ENCODE data around the gene MBOAT1. TPM values are rescaled to one million over a fixed set of nuclear protein-coding genes. Genes with fewer than 3 reads are reported as not detected.

MBOAT1 gene
- polyA plus RNA-seq, 3 donors, result 6.8 to 59.1 (median 8.1) TPM

- H3K36me3 ChIP-seq (replicated peaks in 1 of 2; ENCODE audit: control insufficient read depth in 1 of 2, insufficient read depth in 2 of 2, low read length in 2 of 2), result no peaks in the 10 kb centered on the region
- WGBS (ENCODE audit: insufficient coverage), result no CpG with 5 or more reads among the region's 5 CpGs
- Mint-ChIP-seq H3K4me3 (peak overlapping the region in 1 of 2 donors; percentile 57), H3K36me3 (no peaks in the 10 kb centered on the region), H3K27me3 (ENCODE audit: low read depth in 3 of 3) (peaks cover 0 to 2% (median 1%) of the 10 kb centered on the region in 3 donors), H3K9me3 (no peaks in the 10 kb centered on the region), H3K27ac (peak overlapping the region in 3 of 7 donors; percentile 2 to 62 (median 33)), H3K4me1 (peaks cover 25% of the 10 kb centered on the region)
- H3K4me3 ChIP-seq (replicated peaks in 1 of 3; ENCODE audit: low read depth in 2 of 3, low read length in 3 of 3), result no peak overlapping the region
- peaks cover 11 to 17% of the 10 kb centered on the region in 2 donors for H3K4me1 ChIP-seq (ENCODE audit: control insufficient read depth in 1 of 2, insufficient read depth in 2 of 2, low read length in 2 of 2)
- no peak overlapping the region for H3K4me2 ChIP-seq (replicated peaks; ENCODE audit: extremely low read depth, low read length, poor library complexity, severe bottlenecking)
- no peak for TF ChIP-seq CTCF (IDR thresholded peaks at IDR 0.05)
- no peak overlapping the region for H3K9ac ChIP-seq (ENCODE audit: insufficient read depth, low read length, poor library complexity, severe bottlenecking)
- no peak overlapping the region for H3K27ac ChIP-seq (ENCODE audit: low read depth in 1 of 2, low read length in 2 of 2)
- H3K27me3 ChIP-seq (ENCODE audit: control insufficient read depth in 2 of 2, insufficient read depth in 2 of 2, low read length in 2 of 2), result no peaks in the 10 kb centered on the region
- H2AFZ ChIP-seq (ENCODE audit: insufficient read depth, low read depth, low read length, poor library complexity, severe bottlenecking), result no peak overlapping the region
- intact Hi-C loops (cut with micrococcal nuclease), result loop anchor here in 1 of 2 donors (10.0 kb wide), 1 partner anchor 93 kb away; no protein-coding TSS in a partner anchor
- H4K20me1 ChIP-seq (ENCODE audit: insufficient read depth, low read length), result no peaks in the 10 kb centered on the region
- no peaks in the 10 kb centered on the region for H3K79me2 ChIP-seq (ENCODE audit: insufficient read depth, low read length)
- DNase-seq, result no peak
- H3K9me3 ChIP-seq (replicated peaks in 1 of 2; ENCODE audit: control insufficient read depth in 1 of 2, insufficient read depth in 1 of 2, low read length in 2 of 2), result no peaks in the 10 kb centered on the region
Measured at GRCh38 chr6:20217324-20217855, 5.1 kb upstream of the MBOAT1 start.

- Histone ChIP-seq H3K36me3 (replicated peaks in 1 of 2; ENCODE audit: control insufficient read depth in 1 of 2, insufficient read depth in 2 of 2, low read length in 2 of 2) (no peaks in the 10 kb centered on the region), H3K4me3 (replicated peaks in 1 of 3; ENCODE audit: low read depth in 2 of 3, low read length in 3 of 3) (no peak overlapping the region), H3K4me1 (ENCODE audit: control insufficient read depth in 1 of 2, insufficient read depth in 2 of 2, low read length in 2 of 2) (peaks cover 20 to 30% of the 10 kb centered on the region in 2 donors), H2AFZ (ENCODE audit: insufficient read depth, low read depth, low read length, poor library complexity, severe bottlenecking) (no peak overlapping the region), H4K20me1 (ENCODE audit: insufficient read depth, low read length) (no peaks in the 10 kb centered on the region), H3K4me2 (replicated peaks; ENCODE audit: extremely low read depth, low read length, poor library complexity, severe bottlenecking) (no peak overlapping the region), H3K9me3 (replicated peaks in 1 of 2; ENCODE audit: control insufficient read depth in 1 of 2, insufficient read depth in 1 of 2, low read length in 2 of 2) (no peaks in the 10 kb centered on the region), H3K9ac (ENCODE audit: insufficient read depth, low read length, poor library complexity, severe bottlenecking) (no peak overlapping the region), H3K79me2 (ENCODE audit: insufficient read depth, low read length) (peaks cover 19% of the 10 kb centered on the region), H3K27me3 (ENCODE audit: control insufficient read depth in 2 of 2, insufficient read depth in 2 of 2, low read length in 2 of 2) (no peaks in the 10 kb centered on the region), H3K27ac (ENCODE audit: low read depth in 1 of 2, low read length in 2 of 2) (no peak overlapping the region)
- Mint-ChIP-seq H3K9me3 (no peaks in the 10 kb centered on the region), H3K27ac (no peak overlapping the region), H3K4me1 (peaks cover 37% of the 10 kb centered on the region), H3K36me3 (no peaks in the 10 kb centered on the region), H3K27me3 (ENCODE audit: low read depth in 3 of 3) (peaks cover 0 to 1% (median 0%) of the 10 kb centered on the region in 3 donors), H3K4me3 (no peak overlapping the region)
- DNase-seq, result no peak
- intact Hi-C loops (cut with micrococcal nuclease), result loop anchor here in 1 of 2 donors (10.0 kb wide), 1 partner anchor 91 kb away; no protein-coding TSS in a partner anchor
- TF ChIP-seq CTCF (IDR thresholded peaks at IDR 0.05), result no peak
Measured at GRCh38 chr6:20215310-20215709, 3.0 kb upstream of the MBOAT1 start.
